ENCODE results near the gene MMP25.
"Not testable (repeated sequence)": the region's sequence is repeated elsewhere in the genome, so short reads cannot be mapped to it uniquely, and the experiment has no call there.

Gene MMP25

DNA sequence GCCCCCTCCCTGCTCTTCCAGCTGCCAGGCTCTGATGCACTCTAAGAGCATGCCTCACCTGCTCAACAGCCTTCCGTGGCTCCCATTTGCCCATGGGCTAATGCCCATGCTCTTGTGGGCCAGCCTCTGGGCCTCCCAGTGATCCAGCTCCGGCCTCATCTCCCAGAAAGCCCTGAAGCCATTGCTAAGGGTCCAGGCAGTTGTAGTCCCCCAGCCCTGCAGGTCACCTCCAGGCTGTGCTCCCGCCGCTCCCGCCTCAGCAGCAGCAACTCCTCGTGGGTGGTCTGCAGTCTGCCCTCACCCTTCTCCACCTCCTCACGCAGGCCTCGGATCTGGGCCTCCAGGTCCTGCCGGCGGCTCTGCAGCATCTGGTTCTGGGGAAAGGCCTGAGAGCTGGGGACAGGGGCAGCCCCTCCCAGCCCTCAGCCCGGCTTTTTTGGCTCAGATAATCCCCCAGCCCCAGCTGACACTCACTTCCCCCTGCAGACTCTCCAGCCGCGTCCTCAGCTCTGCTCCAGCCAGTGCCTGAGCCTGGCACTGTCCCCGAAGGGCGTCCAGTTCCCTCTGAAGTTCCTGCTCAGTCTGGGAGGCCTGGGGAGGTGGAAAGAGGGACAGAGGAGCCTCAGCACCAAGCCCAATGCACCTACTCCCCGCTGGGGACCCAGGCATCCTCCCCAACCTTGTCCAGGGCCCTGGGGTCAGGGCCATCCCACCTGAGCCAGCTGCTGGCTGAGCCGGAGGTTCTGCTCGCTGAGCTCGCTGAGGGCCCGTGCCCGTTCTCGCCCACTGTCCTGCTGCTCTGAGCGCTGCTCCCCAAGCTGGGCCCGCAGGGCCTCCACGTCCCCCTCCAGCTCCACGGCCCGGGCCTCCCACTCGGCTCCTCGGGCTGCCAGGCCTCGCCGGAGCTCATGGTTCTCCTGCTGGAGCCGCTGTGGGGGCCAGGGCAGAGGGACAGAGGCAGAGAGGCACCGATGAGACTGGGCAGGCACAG is 15.8 kb upstream of the MMP25 start:
- DNase-seq, result no peak

DNA sequence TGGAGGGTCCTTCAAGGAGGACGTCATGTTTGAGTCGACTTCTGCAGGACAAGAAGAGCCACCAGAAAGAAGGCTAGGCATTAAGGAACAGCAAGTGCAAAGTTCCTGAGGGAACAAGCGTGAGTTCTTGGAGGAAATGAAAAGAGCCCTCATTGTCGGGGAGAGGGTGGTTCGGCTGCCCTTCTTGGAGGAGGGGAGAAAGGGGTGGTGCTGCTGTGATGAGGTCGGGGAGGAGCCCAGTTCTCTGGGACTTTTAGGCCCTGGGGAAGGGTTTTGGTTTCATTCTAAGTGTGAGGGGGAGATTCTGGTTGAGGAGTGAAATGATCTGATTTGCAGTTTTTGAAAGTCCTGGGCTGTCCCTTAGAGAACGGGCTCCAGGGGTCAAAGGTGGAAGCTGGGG is 13.7 kb upstream of the MMP25 start:
- DNase-seq, result no peak

DNA sequence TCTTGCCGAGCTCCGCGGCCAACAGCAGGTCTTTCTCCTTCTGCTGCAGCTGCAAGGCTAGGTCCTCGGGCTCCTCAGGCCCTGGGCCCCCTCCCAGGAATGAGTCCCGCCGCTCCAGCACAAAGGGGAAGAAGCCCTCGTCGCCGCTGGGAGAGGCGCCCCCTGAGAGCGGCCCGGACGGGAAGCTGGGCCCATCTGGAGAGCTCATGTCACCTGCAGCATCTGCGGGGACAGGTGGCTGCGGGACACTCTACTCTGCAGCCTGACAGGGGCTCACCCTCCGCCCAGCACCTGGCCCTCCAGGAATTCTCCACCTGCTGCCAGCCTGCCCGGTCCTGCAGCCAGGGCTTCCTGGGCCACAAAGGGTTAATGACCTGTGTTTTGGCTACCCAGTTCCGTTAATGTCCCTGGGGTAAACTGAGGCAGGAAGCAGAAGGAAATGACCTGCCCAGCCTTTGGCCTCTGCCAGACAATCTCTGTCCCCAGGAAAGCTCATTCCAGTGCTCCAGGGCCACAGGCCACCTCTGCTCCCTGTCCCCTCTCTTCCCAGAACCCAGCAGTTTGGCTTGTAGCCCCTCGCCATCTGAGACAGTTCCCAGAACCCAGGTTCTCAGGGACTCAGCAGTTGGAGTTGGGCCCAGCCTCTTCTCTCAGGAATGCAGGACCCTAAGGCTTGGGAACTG is 10.9 kb upstream of the MMP25 start:
- no peak for DNase-seq

DNA sequence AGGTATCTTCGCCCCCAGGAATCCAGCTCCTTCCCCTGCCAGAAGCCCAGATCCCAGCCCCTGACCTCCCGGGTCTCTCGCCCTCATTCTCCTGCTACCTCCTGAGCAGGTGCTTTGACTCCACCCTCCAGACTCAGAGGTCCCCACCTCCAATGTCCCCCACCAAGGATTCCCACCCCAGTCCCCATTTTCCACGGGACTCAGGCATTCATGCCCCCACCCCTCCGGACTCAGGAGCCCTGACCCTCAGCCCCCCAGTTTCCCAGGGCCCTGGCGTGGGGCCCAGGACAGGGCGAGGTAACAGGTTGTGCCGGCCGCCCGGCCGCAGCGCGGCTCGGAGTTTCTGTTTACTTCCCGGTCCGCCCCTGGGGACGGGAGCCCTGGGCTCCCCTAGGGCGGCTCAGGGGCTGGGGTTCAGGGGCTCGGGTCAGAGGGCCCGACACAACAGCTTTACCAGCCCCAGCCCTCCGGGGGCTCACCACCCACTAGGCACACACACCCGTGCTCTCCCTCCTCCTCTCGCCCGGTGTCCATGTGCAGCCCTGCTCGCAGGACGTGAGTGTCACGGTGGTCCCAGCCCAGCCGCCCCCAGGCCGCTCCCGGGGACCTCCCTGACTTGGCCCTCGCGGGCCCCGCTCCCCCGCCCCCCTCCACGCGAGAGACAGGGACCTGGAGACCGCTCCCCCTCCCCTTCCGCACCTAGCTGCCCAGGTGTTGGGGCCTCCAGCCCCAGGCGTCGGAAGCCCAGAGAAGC is 10.2 kb upstream of the MMP25 start:
- DNase-seq, result no peak

DNA sequence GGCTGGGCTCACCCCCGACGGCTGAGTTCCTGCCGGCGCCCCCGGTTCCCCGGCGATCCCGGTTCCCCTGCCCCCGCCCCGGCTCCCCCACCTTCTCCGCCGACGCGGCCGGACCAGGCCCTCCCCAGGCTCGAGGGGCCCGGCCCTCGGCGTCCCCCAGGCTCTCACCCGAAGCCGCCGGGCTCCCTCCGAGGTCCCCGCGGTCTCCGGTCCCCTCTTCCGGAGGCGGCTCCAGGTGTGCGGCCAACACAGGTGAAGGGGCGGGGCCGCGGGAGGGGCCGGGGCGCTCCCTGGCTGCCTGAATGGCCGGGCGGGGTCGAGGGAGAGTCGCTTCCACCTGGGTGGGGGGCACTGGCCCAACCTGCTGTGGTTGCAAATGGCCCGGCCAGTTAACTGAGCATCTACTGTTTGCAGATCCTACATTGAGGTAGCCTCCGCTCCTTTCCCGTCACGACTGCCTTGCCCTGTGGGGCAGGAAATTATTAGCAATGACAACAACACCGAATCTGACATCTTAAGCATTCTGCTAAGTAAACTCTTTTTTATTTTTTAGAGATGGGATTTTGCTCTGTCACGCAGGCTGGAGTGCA is 9.5 kb upstream of the MMP25 start, which contains the start of gene BICDL2:
Gene BICDL2, minus strand, starts transcription at position 219 of the 590 bp plus-strand sequence. CDS start 1,448 bp downstream, outside the sequence.
- DNase-seq, result no peak

DNA sequence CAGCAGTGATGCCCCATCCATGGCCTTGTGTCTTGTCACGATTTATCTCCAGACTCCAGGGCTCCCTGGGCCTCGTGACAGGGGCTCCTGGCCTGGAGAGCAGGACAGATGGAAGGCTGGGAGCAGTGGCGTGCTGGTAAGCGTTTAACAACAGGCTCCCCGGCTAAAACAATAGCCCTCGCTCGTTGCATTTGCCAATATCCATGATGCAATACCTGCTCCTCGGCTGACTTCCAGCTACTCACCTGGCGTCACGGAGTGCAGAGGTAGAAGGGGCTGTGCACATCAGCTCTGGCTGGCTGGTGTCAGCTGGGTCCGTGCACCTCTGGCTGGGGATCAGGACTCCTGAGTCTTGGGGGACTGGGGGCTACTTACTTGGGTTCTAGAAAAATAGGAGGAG is 8.1 kb upstream of the MMP25 start:
- no peak for DNase-seq

DNA sequence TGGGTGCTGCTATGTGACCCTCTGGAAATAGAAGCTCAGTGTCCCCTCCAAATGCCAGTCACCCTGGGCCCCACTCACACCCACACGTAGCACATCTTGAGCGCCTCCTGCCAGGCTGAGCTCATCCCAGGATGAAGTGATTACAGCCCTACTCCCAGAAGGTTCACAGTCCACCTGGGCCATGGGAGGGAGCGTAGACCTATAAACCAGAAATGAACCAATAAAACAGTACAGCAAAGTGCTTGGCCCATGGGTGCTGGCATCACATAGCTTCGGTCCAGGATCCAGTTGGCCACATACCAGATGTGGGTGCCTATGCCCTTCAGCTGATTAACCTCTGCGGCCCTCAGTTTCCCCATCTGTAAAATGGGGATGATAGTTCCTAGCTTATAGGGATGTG is 7.5 kb upstream of the MMP25 start:
- DNase-seq, result no peak

DNA sequence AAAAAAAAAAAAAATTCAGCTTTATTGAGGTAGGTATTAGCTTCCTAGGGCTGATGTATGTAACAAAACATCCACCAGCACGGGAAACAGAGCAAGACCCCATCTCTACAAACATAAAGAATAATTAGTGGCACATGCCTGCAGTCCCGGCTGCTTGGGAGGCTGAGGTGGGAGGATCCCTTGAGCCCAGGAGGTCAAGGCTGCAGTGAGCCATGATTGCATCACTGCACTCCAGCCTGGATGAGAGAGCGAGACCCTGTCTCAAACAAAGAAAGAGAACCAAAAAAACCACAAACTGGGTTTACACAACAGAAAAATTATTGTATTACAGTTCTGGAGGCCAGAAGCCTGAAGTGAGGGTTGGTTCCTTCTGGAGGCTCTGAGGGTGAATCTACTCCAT is 4.0 kb upstream of the MMP25 start:
- no peak for DNase-seq

DNA sequence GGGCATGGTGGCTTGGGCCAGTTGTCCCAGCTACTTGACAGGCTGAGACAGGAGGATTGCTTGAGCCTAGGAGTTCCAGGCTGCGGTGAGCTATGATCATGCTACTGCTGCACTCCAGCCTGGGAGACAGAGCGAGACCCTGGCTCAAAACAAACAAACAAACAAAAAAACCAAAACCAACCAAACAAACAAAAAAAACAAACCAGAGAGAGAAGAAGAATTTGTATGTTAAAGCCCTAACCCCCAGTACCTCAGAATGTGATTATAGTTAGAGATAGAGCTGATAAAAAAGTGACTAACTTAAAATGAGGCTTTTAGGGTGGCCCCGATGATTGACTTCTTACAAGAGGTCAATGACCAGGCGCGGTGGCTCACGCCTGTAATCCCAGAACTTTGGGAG is 1.7 kb upstream of the MMP25 start:
- DNase-seq, result no peak

DNA sequence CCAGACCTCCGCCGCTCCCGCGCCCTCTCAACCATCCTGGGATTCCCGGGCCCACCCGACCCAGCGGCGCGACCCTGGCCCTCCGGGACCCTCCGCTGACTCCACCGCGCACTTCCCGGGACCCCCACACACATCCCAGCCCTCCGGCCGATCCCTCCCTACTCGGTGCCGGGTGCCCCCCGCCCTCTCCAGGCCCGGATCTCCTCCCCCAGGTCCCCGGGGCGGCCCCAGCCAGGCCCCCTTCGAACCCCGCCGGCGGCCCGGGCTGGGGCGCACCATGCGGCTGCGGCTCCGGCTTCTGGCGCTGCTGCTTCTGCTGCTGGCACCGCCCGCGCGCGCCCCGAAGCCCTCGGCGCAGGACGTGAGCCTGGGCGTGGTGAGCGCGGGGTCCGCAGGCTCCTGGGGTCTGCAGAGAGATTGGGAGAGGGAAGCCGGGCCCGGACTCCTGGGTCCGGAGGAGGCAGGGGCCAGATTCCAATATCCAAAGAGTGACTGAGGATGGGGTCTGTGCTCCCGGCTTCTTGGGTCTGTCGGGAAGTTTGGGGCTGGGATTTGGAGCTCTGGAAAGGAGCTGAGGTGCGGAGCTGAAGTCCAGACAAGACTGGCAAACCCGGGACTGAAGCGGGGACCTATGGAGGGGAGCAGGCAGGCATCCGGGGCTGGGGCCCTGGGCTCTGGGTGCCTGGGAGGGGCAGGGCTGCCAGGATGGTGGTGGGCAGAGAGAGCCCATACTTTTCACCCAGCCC is 453 bp downstream of the MMP25 start:
- DNase-seq, result no peak

DNA sequence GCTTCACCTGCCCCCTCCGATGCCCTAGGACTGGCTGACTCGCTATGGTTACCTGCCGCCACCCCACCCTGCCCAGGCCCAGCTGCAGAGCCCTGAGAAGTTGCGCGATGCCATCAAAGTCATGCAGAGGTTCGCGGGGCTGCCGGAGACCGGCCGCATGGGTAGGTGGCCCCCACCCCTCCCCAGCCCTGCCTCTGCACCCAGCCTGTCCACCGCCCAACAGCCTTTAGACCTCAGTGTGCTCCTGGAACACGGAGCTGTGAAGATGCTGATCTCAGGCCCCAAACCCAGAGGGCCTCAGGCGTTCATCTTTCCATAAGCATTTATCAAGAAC is 993 bp downstream of the MMP25 start:
- DNase-seq, result no peak

DNA sequence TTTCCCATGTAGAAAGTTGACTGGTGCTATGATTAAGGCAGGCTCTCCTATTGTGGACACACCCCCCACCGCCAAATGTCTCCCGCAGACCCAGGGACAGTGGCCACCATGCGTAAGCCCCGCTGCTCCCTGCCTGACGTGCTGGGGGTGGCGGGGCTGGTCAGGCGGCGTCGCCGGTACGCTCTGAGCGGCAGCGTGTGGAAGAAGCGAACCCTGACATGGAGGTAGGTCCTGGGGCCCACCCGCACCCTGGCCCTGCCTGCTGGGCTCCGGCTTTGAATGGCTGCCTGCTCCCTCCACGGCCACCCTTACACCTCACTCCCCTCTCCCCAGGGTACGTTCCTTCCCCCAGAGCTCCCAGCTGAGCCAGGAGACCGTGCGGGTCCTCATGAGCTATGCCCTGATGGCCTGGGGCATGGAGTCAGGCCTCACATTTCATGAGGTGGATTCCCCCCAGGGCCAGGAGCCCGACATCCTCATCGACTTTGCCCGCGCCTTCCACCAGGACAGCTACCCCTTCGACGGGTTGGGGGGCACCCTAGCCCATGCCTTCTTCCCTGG is 3.6 kb downstream of the MMP25 start:
- no peak for DNase-seq

DNA sequence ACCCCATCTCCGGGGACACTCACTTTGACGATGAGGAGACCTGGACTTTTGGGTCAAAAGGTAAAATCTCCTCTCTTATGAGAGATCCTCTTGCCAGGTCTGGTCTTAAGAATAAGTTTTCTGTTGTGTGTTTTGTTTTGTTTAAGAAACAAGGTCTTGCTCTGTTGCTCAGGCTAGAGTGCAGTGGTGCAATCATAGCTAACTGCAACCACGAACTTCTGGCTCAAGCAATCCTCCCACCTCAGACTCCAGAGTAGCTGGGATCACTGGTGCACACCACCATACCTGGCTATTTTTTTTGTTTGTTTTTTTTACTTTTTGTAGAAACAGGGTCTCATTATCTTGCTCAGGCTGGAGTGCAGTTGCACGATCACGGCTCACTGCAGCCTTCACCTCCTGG is 4.1 kb downstream of the MMP25 start:
- no peak for DNase-seq

DNA sequence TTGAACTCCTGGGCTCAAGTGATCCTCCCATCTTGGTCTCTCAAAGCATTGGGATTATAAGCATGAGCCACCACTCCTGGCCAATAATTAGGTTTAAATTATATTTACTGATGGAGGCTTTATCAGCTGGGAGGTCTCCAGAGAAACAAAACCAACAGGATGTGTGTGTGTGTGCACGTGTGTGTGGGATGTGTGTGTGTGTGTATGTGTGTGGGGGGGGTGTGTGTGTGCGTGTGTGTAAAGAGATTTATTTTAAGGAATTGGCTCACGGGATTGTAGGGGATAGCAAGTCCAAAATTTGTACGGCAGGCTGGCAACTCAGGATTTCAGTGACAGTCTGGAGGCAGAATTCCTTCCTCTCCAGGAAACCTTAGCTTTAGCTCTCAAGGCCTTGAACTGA is 4.6 kb downstream of the MMP25 start:
- no peak for DNase-seq

DNA sequence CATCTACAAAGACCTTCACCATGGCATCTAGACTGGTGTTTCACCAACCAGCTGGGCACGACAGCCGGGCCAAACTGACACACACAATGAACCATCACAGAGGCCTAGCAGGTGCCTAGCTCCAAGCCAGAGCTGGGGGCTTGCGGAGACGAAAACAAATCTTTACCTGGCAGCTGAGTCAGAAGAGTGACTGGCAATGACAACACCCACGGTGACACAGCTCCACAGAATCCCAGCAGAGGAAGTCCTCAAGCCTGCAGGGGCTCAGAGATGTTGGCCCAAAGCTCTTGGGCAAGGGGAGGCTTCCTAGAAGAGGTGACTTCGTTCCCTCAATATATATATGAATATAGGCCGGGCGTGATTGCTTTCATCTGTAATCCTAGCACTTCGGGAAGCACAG is 5.1 kb downstream of the MMP25 start:
- no peak for DNase-seq

DNA sequence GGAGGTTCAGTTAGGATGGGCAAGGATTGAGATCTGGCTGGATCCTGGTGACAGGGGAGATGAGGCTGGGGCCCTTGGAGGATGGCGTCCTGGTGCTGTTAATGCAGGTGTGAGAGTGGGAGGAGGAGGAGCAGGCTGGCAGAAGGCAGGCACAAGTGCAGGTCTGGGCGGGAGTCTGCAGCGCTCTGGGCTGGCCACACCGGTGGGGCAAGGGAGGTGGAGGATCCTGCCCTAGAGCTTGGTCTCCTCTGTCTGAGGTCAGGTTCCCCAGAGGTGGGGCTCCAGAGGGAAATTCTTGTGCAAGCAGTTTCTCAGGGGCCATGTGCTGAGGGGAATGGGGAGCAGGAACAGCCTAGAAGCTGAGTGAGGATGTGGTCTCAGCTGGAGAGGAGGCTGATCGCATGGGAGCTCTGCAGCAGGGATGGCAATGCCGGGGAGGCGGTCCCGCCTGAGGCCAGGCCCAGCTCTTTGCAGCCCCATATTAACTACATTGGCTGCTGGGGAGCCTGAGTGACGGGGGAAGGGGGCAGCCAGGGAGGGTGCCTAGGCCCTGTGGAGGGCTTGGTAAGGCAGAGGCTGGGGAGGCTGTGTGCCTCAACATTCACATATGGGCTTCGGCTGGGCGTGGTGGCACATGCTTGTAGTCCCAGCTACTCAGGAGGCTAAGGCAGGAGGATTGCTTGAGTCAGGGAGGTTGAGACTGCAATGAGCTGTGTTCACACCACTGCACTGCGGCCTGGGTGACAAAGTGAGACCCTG is 6.4 kb downstream of the MMP25 start:
- not testable (repeated sequence) for DNase-seq

DNA sequence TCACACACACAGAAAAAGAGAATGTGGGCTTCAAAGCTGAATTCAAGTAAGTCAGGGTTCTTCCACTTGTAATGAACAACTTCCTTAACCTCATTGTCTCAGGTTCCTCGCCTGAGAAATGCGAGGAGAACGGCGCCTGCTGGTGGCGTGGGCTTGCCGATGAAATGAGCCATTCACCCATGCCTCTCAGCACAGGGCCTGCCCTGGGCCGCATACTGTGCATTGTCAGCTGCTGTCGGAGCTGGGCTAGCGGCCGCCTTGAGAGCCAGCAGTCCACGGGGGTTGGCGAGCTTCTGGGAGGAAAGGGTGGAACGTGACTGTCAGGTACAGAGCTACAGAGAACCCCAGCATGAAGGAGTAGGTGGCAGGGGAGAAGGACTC is 7.0 kb downstream of the MMP25 start:
- not testable (repeated sequence) for DNase-seq

DNA sequence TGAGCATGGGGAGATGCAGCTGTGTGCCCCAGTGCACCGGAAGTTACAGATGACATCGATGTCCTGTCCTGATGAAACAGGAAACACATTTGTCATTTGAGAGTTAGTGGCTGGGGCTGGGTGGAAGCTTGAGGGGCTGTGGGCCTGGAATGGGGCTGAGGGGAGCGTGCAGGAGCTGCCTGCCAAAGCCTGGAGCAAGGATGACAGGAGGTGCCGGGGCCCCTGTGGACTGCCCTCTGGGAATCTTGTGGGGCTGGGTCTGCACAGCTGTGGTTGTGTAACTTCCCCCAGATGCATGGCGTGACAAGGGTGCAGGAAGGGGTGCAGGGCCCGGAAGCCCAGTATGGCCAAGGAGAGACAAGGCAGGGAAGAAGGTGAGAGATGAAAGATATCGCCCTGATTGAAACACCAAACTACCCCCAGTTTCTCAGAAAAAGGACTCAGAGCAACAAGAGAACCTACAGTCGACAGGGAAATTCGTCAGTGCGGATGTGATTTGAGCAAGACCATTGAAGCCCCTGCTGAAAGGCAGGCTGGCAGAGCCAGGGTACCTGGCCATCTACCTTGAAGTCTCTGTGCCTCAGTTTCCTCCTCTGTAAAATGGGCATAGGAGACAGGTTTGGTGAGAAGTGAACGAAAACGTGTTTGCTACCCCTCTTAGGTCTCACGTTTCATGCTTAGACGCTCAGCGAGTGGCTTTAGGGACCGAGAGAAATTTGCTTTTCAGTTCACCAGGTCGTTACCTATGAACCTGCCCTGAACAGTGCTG is 8.8 kb downstream of the MMP25 start:
- no peak for DNase-seq

DNA sequence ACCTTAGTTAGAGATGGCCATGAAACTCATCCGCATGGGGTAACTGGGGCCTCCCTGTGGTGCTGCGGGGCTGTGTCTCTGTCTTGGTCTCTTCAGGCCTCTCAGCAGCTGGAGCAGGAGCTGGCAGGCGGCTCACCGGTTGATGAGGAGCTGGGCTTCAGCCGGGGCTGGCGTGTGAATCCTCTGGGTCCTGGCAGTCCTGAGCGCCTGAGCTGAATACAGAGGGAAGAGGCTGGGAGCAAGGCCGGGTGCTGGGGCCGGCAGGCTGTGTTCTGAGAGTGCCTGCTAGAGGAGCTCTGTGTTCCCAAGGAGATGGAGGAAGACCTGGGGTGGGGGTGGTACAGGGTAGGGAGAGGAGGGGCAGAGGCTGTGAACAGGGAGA is 9.4 kb downstream of the MMP25 start:
- not testable (repeated sequence) for DNase-seq

All from fibroblast of skin of back (primary cell).